DMS79 treated with DMSO at 0.1 percent for 48 hours (cell line): Measurements from ENCODE around the gene FMOD.
A peak's percentile ranks its signal among the peaks of the same experiment; 100 is the strongest.

Experiments used
- DNase-seq: peaks from one replicate; lab custom pipeline; 2025; lab: John Stamatoyannopoulos, UW

The FMOD gene

DNA sequence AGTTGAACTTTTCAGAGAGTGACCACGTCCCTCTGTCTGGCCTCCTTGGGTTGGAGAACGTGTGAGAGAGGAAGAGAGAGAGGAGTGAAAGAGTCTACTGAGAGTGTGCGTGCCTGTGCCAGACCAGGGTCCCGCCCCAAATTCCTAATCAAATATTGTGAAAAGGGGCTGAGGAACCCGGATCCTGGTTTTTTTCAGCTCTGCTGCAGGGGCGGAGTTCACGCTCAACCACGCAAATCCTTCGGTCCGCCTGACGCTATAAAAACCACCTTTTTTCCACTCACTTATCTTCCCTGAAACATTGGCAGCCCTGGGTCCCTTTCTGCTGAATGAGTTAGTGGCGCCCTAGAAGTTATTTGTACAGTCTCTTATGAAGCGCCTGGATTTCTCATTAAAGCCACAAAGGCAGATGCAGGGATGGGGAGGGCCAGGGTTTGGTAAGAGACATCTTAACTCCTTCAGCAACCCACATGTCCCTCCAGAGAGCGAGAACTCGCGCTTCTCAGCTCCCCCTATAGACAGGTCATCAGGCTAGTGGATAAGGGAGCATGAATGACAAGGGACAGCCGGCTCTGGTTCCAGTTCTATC, at the start of gene FMOD:
TSS of gene FMOD (minus strand) at position 86 of the 589 bp plus-strand sequence. CDS start 2,852 bp downstream, outside the sequence.
- peak; percentile 16 for DNase-seq

DNA sequence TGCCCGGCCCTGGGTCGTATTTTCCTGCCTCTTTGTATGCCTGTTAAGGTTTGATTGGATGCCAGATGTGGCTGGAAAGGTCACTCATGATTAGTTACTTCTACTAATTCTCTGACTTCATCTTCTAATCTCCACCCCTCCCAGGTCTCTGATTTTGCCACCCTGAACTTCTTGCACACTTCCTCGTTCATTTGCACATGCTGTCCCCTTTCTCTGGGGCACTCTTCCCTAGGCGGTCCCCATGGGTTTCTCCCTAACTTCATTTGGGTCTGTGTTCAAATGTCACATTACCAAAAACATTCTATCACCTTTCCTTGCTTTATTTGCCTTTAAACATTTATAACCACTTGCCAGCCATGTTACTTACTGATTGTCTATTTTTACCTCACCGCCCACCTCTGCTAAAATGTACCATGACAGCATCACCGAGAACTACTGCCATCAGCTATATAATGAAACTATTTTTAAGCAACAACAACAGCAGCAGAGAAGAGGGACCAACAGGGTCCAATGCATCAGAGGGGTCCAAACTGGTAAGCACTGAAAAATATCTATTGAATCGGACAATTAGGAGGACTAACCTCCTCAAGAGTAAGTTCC, 45.8 kb upstream of the FMOD start:
- DNase-seq = no peak

DNA sequence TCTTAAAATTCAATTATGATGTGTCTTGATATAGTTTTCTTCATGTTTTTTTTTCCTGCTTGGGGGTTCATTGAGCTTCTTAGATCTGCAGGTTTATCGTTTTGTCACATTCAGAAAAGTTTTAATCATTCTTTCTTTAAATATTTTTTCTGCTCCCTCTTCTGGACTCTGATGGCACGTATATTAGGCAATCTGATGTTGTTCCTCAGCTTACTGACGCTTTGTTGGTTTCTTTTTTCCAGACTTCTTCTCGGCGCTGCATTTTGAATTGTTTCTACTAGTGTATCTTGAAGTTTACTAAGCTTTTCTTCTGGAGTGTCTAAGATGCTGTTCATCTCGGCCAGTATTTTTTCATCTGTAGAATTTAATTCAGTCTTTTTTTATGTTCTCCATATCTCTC, 44.8 kb upstream of the FMOD start:
- DNase-seq = no peak

DNA sequence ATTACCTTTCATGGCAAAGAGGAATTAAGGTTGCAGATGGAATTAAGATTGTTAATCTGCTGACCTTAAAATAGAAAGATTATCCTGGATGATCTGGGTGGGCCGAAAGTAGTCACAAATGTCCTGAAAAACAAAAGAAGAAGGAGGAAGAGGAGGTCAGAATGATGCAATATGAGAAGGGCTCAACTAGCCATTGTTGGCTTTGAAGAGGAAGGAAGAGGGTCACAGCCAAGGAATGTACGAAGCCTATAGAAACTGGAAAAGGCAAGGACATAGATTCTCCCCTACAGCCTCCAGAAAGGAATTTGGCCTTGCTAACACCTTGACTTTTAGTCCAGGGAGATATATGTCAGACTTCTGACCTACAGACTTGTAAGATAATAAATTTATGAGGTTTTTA, 39.4 kb upstream of the FMOD start:
- no peak for DNase-seq

DNA sequence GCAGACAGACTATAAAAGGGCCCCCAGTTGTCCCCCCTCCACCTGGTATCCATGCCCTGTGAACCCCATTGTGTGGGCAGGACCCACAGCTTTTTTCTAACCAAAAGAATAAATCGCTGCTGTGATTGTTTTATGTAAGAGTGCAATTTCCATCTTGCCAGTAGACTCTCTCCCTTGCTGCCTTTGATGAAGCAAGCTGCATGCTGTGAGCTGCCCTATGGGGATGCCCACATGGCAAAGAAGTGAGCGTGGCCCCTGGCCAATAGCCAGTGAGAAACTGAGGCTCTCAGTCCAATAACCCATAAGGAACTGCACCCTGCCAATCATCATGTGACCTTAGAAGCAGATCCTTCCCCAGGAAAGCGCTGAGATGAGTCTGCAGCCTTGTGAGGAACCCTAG, 37.8 kb upstream of the FMOD start:
- no peak for DNase-seq

DNA sequence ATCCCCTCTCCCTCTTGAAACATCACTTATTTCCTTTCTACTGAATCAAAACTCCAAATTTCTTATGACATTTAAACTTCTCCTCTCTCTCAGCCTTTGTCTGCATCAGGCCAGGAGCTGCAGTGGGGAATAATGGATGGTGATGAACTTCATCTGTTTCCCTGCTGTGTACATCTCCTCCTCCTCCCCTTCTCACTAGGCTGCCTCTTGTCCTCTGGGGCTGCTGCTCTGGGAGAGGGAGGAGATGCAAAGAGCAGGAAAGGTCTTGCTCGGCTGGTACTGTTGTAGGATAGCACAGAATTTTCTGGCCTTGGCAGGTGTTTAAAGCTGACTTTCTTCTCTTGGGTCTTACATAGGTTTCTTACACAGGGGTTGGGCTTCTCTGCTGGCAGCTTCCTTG, 31.1 kb upstream of the FMOD start:
- no peak for DNase-seq

DNA sequence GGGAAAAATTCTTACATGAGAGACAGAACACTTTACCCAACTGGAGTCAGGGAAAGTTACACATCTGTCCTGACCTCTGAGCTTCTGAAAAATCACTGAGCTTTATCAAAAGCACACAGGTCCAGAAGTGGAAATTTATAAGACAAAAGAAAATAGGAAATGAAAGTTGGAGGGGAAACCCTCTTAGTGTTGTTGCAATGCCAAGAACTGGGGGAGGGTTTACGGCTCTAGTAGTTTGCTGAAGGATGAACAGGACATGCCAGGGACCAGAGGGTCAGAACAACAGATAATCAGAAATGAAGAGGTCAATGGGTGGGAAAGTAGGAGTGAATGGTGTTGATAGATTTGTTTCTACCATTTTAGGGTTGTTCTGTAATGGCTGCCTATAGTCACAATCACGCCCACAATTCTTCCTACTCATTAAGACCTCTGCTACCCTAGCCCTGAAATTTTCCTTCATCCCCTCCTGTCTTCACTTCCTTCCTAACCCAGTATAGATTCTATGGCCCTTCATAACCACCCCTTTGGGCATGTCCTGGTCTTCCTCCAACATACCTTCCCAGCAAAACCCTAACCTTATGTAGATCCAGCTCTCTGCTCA, 30.3 kb upstream of the FMOD start:
- no peak for DNase-seq

DNA sequence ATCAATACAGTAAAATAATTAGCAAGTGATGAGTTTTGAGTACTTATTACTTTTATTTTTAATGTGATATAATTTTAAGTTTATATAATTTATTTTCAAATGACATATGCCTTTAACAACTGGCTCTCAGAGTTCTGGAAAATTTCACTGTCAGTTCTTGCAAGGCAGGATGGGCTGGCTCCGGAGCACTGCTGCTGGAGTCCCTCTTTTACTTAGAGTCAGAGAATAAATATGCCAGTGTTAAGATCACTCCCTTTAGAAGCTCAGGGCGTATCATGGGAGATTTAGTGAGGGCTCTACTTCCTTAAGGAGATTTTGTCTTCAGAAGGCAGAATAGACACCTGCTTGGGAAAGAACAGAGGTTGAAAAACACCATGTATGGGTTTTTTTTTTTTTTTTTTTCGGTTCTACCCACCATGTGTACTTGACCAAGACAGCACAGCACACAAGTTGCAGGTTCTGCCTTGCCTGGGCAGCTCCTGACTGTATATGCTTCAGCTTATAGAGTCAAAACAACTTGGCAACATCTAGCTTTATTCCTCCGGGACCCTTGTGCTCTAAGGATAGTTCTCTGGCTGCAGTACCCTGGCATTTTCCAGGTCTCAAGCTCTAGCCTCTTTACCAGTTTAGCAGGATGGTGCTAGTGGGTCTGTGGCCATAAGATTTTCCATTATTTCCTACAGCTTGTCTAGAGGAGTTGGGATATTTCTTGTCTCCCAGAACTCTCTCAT, 29.7 kb upstream of the FMOD start:
- no peak for DNase-seq

DNA sequence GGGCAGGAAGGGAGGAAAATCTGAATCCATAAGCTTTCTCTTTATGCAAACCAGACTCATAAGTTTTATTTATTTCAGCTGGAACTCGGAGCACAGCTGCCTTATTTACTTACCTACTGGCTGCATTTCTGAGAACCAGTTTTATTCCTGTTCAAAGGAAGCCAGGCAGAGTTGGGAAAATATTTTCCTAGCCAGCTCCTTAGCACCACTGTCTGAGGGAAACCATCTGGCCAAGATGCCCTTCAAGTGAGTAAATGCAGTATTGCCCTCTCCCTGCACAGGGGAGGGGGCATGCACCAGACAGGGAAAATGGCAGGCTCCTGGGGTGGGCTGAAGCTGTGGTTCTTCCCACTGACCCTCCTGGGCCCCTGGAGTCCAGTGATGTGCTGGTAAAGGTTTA, 28.9 kb upstream of the FMOD start:
- no peak for DNase-seq

DNA sequence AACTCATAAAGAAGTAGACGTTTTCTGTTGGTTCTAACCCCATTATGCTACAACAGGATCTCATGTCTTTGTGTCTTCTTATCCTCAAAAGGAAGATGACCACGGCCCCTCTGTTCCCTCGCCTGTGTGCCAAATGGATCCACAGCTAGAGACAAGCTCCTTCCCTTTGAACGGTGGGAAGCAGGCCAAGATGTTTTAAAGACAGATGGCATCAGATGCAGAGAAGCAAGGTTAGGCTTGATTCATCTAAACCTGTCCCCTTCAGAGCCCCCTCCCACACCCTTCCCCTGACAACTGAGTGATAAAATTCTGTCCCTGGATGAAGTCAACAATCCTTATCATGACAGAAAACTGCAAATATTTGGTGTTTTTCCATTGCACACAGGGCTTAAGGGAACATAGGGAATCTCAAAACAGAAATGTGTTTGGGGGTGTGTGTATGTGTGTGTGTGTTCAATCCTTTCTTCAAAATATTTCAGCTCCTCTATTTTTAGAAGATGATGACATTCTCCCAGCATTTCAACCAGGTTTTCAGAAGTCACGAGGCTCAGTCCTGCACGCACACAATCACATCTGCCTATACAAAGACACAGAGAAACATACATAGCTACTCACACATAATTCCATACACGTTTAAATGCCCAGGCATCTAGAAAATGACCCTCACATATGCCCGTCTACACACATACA, 27.8 kb upstream of the FMOD start:
- DNase-seq = no peak

DNA sequence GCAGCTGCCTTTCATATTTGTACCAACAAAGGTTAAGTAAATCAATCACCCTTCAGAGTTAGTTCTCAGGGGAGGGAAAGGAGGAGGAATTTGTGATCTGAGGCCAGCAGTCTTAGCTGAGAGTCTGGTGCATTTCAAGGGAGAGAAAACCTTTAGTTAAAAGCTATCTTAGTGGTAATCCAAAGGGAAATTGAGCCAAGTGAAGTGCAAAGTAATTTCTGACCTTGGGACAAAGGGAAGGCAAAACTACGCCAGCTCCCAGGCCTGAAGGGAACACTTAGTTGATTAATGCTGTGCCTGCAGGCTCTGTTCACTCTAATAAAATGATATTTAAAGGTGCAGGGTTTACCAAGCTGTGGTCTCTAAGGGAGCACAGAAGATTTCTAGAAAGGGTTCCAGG, 23.1 kb upstream of the FMOD start:
- DNase-seq = no peak

DNA sequence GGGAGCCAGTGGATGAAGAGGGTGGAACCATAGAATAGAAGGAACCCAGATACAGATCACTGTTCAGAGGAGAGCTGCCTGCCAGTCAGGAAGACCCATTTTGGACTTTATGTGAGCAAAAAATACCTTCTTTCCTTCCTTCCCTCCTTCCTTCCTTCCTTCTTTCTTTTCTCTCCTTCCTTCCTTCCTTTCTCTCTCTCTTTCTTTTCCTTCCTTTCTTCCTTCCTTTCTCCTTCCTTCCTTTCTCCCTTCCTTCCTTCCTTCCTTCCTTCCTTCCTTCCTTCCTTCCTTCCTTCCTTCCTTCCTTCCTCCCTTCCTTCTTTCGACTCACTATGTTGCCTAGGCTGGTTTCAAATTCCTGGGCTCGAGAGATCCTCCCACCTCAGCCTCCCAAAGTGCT, 22.1 kb upstream of the FMOD start:
- no peak for DNase-seq

DNA sequence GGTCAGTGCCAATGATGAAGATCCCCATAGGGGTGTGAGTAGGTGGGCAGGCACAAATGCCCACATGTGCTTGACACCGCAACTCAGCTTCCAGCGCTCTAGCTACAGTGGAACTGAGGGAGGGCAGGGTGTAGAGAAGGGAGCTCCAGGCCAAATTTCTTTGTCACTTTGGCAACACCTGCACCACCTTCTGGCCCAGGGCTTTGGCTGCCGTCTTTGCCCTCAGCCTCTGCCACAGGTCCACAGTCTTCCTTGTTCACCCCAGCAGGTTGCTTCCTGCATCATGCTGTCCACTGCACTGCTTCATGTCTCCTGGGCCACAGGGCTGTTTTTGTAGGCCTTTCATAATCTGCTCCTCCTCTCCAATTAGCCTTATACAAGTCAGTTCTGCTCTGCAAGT, 20.4 kb upstream of the FMOD start:
- no peak for DNase-seq

DNA sequence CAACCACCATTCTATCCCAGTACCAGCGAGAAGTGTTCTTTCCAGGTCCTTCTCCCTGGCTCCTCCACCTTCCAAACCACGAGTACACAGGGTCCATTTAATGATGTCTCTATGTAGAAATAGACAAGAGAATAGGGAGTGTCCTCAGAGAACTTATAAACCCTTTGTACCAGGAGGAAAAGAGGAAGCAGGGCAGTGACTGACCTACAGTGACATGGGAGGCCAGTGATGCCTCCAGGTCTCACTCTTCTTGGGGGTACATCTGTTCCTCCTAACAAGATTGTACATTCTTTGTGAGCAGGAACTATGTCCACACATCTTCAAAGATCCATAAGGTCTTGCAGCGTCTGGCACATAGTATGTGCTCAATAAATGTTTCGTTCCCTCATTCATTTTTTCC, 18.7 kb upstream of the FMOD start:
- DNase-seq = no peak

DNA sequence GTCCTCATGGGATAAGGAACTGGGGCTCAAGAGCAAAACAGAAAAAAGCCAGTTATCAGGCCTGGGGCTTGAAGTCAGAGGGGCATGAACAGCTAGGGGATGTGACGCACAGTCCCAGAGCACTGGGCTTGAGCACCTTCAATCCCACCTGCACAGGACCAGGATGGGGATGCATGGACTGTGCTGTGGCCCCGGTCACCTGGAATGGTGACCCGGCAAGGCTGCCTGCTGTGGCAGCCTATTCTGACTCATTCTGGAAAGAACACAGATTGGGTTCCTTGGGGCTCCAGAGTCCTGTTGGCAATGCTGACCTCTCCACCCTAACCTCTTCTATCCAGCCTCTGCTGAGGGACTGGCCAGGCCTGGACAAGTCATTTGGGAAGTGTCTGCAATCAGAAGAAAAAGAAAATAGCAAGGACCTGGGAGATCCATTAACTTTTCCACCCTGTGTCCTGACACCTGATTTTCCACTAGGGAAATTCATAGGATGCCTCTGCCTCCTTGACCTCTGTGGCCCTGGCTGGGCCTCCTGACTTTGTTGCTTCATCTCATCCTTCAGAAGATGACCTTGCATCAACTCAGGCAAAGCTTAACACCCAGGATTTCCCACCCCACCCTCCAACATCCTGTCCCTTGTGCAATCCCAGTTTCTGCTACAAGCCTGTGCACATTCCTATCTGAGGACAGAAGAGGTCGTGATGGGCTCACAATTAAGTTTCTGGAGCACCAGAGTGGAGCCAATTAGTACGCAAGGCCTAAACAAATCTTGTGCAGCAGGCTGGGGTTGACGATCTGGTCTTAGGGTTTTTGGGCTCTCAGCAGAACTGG, 17.9 kb upstream of the FMOD start:
- no peak for DNase-seq

DNA sequence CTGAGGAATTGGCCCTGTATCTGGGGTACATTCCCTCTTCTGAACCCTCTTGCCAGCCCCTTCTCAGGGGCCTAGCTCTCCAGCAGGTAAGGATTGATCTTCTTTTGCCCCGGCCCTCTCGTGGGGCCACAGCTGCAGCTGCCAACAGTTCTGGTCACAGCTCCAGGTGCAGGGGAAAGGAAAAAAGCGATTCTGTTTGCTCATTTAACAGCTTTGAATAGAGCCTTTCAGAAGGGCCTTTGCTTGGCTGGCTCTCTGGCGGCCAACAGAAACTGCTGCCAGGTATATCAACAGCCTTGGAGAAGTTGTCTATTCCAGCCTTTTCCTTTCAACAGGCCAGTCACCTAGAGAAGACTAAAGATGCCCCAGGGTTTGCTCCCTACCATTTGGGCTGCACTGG, 16.1 kb upstream of the FMOD start:
- DNase-seq = no peak

DNA sequence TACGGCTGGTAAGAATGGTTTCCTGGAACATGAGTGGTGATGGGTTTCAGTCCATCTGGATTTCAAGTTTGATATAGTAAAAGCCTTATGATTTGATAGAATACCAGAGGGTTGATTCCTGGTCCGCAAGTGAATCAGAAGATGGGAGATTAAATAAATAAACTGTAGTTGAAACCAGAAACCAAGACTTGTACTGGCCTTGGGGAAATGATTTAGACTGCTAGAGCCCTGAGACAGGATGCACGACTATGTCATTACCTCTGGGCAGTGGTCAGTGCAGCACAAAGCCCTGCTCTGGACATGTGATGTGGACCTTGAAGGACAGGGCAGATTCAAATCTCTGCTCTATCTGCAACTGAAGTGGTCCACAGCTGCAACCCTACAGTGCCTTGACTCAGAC, 15.6 kb upstream of the FMOD start:
- DNase-seq = no peak

DNA sequence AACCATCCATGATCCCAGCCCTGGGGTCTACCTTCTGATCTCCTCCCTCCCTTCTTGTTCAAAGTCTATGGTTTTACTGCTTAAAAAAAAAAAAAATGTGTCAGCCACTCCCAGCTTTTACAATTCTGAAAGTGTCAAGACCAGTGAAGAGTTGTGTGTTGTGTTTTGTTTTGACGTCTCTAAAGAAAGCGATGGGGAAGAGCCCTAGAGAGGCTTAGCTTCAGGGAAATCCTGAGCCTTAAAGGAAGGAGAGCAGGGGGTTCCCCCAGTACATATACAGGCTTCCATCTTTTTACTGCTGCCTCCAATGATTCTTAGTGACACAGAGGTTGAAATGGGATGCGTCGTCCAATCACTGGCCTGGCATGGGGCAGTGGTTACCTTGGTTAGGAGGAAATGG, 13.9 kb upstream of the FMOD start:
- DNase-seq = no peak

DNA sequence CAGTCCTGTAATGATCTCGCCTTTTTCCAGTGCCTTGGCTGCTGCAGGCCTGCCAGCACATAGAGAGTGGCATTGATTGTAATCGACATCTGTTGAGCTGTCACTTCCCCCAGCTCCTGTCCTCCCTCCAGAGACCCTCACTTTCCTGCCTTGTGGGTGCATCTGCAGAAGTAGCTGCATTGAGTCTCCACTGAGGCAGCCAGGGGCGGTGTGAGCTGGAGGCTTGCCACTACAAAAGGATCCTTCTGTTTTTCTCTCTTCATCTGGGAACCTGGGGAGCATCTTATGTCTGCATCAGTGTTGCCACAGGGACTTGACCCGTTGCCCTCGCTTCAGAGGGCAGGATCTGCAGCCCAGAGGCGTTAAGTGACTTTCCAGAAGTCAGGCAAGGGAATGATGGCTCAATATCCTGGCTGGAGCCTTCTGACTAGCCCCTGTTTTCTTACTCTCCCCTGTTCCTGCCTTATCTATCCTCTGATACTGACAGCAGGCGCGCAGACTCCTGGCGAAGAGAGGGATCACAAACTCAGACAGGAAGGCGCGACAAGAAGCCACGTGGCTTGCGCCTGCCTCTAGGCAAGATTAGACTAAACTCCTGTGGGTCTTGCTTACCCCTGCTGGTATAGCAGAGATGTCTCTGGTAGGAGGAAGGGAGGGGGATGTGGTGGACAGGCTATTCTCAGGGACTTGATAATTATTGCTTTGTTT, 13.3 kb upstream of the FMOD start:
- no peak for DNase-seq

DNA sequence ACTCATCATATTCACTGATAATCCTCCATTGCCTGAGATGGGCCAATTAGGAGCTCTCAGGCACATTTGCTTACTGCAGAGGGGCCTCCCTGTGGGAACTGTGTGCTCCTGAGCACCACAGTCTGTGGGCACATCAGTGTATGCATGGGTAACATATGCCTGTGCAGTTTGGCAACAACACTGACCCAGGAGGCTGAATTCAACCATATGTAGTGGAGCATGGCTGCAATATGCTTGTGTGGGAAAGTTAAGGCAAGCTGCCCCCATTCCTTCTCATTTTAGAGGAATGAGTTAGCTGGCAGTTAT, 11.8 kb upstream of the FMOD start:
- no peak for DNase-seq

DNA sequence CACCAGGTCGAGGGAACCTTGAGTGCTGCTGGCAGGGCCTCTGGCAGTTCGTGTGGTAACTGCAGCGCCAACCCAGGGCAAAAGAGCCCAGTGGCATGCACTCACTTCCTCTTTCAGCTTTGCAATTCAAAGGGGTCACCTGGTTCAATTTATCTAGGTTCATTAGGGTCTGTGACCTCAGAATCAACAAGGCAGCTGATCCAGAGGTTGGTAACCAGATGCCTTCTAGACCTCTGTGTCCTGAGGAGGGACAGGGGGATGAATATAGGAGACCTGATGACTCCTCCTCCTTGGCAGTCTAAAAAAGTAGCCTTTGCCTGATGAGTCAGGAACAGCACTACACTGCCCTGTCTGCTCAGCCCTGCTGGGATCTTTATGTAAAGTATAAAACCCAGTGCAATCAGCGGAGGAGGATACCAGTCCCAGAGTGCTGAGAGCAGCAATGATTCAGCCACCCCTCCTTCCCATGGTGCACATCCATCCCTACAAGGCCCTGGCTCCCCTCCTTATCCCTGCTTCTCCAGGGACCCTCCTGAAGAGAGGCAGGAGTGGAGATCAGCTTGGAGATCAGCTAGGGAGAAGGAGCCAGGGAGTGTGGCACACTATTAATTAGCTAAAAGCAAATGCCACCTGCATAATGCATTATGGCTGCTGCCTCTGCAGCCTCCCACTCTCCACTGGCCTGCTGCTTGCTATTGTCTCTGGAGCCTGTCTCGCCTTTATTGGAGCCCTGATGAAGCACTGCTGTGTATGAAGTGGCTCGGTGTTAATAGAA, 11.2 kb upstream of the FMOD start:
- no peak for DNase-seq
